Measurements from ENCODE around the gene RAB11A.

DNA sequence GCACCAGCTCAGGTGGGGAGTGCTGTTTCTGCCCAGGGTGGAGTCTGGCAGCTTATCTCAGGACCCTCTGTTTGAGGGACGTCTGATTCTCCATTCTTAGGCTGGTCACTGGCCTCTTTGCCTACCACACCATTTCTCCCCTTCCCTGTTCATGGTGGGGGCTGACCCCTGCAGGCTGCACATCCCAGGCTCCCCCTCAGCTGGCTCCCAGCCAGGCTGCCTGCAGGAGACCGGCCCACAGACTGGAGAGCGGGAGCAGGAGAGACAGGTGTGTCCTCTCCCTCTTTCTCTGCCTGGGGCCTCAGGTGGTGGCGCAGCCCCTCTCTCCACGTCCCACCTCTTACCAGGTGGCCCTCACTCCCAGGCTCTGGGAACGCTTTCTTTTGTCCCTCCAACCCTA is 60.8 kb downstream of the RAB11A start:
- TF ChIP-seq POLR2AphosphoS5 (IDR thresholded peaks at IDR 0.05; ENCODE audit: borderline replicate concordance, low read depth, low read length) (no peak), EZH2 (IDR thresholded peaks at IDR 0.05) (no peak), FOXP2 (optimal IDR thresholded peaks at IDR 0.05; ENCODE audit: control extremely low read depth, extremely low read length, insufficient read depth) (no peak)

Measured in SK-N-MC (cell line).